Large intestine (tissue), 3 donors: Measurements from ENCODE around the gene WHRN. TPM values are rescaled to one million over a fixed set of nuclear protein-coding genes. Genes with fewer than 3 reads are reported as not detected.

Experiments
- DNase-seq, 2 donors: peaks; one replicate each; pipeline versions ENCODE4 v3.0.0 to v3.0.0-alpha.2; 2013
- H3K27ac ChIP-seq: one replicate; pipeline ENCODE4 v1.5.1; 2013; ENCODE audit warnings: low read length
- H3K27me3 ChIP-seq: 2 replicates; pipeline ENCODE4 v1.6.1; 2013; ENCODE audit warnings: low read length; ENCODE audit not compliant: control insufficient read depth, insufficient read depth
- H3K36me3 ChIP-seq: 2 replicates; pipeline ENCODE4 v1.6.1; 2013; ENCODE audit warnings: low read length; ENCODE audit not compliant: control insufficient read depth, insufficient read depth
- H3K4me1 ChIP-seq: one replicate; pipeline ENCODE4 v1.6.1; 2013; ENCODE audit warnings: low read length; ENCODE audit not compliant: control insufficient read depth, insufficient read depth
- H3K4me3 ChIP-seq: one replicate; pipeline ENCODE4 v1.5.1; 2013; ENCODE audit warnings: low read length
- H3K9me3 ChIP-seq: one replicate; pipeline ENCODE4 v1.6.1; 2013; ENCODE audit warnings: mild to moderate bottlenecking, low read depth, low read length, moderate library complexity; ENCODE audit not compliant: control insufficient read depth
- WGBS: methylation state at CpG from one replicate; pipeline ENCODE4 v1.1.5; 2013; ENCODE audit warnings: low lambda C conversion rate; ENCODE audit not compliant: insufficient coverage; 5-methylcytosine and 5-hydroxymethylcytosine counted together
- polyA plus RNA-seq: library from polyadenylated mRNA; unstranded; fragments of 120-200 nt; gene quantifications from one replicate; pipeline ENCODE4 v1.2.1, GENCODE V29; 2013

Gene WHRN
- polyA plus RNA-seq, 1 donor: 10.2 TPM

GRCh38 chr9:114412048-114412683 lies 93.1 kb downstream of the WHRN start:
- H3K27me3 ChIP-seq: no peaks in the 10 kb centered on the region
- no peaks in the 10 kb centered on the region for H3K36me3 ChIP-seq
- H3K4me3 ChIP-seq: no peak overlapping the region
- H3K27ac ChIP-seq: no peak overlapping the region
- H3K4me1 ChIP-seq: no peaks in the 10 kb centered on the region
- H3K9me3 ChIP-seq: no peaks in the 10 kb centered on the region
- DNase-seq: no peak
- WGBS: no CpG with 5 or more reads among the region's 12 CpGs

- H3K36me3 ChIP-seq: no peaks in the 10 kb centered on the region
- H3K27me3 ChIP-seq: no peaks in the 10 kb centered on the region
- no peak for DNase-seq
- WGBS: no CpG with 5 or more reads among the region's 6 CpGs
- H3K9me3 ChIP-seq: no peaks in the 10 kb centered on the region
- no peaks in the 10 kb centered on the region for H3K4me1 ChIP-seq
- H3K27ac ChIP-seq: no peak overlapping the region
- H3K4me3 ChIP-seq: no peak overlapping the region
Observed at GRCh38 chr9:114411452-114411851, 93.8 kb downstream of the WHRN start.

- H3K27ac ChIP-seq: no peak overlapping the region
- no peak for DNase-seq
- no peaks in the 10 kb centered on the region for H3K36me3 ChIP-seq
- no peak overlapping the region for H3K4me3 ChIP-seq
- no peaks in the 10 kb centered on the region for H3K27me3 ChIP-seq
- H3K9me3 ChIP-seq: no peaks in the 10 kb centered on the region
- no peaks in the 10 kb centered on the region for H3K4me1 ChIP-seq
- no CpG with 5 or more reads among the region's 8 CpGs for WGBS
Observed at GRCh38 chr9:114410910-114411309, 94.4 kb downstream of the WHRN start.

GRCh38 chr9:114409842-114410241 lies 95.4 kb downstream of the WHRN start:
- DNase-seq: no peak
- H3K4me3 ChIP-seq: no peak overlapping the region
- WGBS: no CpG with 5 or more reads among the region's 5 CpGs
- H3K27me3 ChIP-seq: no peaks in the 10 kb centered on the region
- no peaks in the 10 kb centered on the region for H3K4me1 ChIP-seq
- no peaks in the 10 kb centered on the region for H3K36me3 ChIP-seq
- H3K27ac ChIP-seq: no peak overlapping the region
- no peaks in the 10 kb centered on the region for H3K9me3 ChIP-seq

- Histone ChIP-seq H3K9me3 (no peaks in the 10 kb centered on the region), H3K4me1 (no peaks in the 10 kb centered on the region), H3K36me3 (no peaks in the 10 kb centered on the region), H3K4me3 (no peak overlapping the region), H3K27me3 (no peaks in the 10 kb centered on the region), H3K27ac (no peak overlapping the region)
- WGBS: 100% methylated on average over 1 of the region's 11 CpGs
- DNase-seq: no peak
Observed at GRCh38 chr9:114409103-114409780, 96.0 kb downstream of the WHRN start.

GRCh38 chr9:114408645-114409044 lies 96.6 kb downstream of the WHRN start:
- Histone ChIP-seq H3K4me3 (no peak overlapping the region), H3K4me1 (no peaks in the 10 kb centered on the region), H3K27ac (no peak overlapping the region), H3K36me3 (no peaks in the 10 kb centered on the region), H3K9me3 (no peaks in the 10 kb centered on the region), H3K27me3 (no peaks in the 10 kb centered on the region)
- DNase-seq: no peak
- WGBS: 70% methylated on average over 2 of the region's 7 CpGs

GRCh38 chr9:114407889-114408288 lies 97.4 kb downstream of the WHRN start:
- WGBS: no CpG with 5 or more reads among the region's 5 CpGs
- H3K27ac ChIP-seq: no peak overlapping the region
- no peak overlapping the region for H3K4me3 ChIP-seq
- no peaks in the 10 kb centered on the region for H3K4me1 ChIP-seq
- no peak for DNase-seq
- peaks cover 2% of the 10 kb centered on the region for H3K9me3 ChIP-seq
- no peaks in the 10 kb centered on the region for H3K27me3 ChIP-seq
- H3K36me3 ChIP-seq: no peaks in the 10 kb centered on the region

- DNase-seq: no peak
- peaks cover 5% of the 10 kb centered on the region for H3K4me1 ChIP-seq
- no peak overlapping the region for H3K27ac ChIP-seq
- no peaks in the 10 kb centered on the region for H3K27me3 ChIP-seq
- no CpG with 5 or more reads among the region's 13 CpGs for WGBS
- H3K9me3 ChIP-seq: peaks cover 2% of the 10 kb centered on the region
- no peaks in the 10 kb centered on the region for H3K36me3 ChIP-seq
- no peak overlapping the region for H3K4me3 ChIP-seq
Observed at GRCh38 chr9:114406441-114406840, 98.8 kb downstream of the WHRN start.

GRCh38 chr9:114405294-114406034 lies 99.8 kb downstream of the WHRN start:
- Histone ChIP-seq H3K4me3 (no peak overlapping the region), H3K9me3 (peaks cover 2% of the 10 kb centered on the region), H3K4me1 (peaks cover 11% of the 10 kb centered on the region), H3K27me3 (no peaks in the 10 kb centered on the region), H3K27ac (no peak overlapping the region), H3K36me3 (no peaks in the 10 kb centered on the region)
- DNase-seq: peak; percentile 61 to 64
- WGBS: no CpG with 5 or more reads among the region's 15 CpGs

- Histone ChIP-seq H3K4me3 (no peak overlapping the region), H3K9me3 (peaks cover 2% of the 10 kb centered on the region), H3K4me1 (peaks cover 11% of the 10 kb centered on the region), H3K36me3 (no peaks in the 10 kb centered on the region), H3K27me3 (no peaks in the 10 kb centered on the region), H3K27ac (no peak overlapping the region)
- DNase-seq: no peak
- no CpG with 5 or more reads among the region's 2 CpGs for WGBS
Observed at GRCh38 chr9:114404531-114404930, 100.7 kb downstream of the WHRN start.
